Right cardiac atrium (tissue), 5 donors: ENCODE results near the gene ST14. TPM values are rescaled to one million over a fixed set of nuclear protein-coding genes. Genes with fewer than 3 reads are reported as not detected.
"Not testable (repeated sequence)": the region's sequence is repeated elsewhere in the genome, so short reads cannot be mapped to it uniquely, and the experiment has no call there.

Experiments
- ATAC-seq, 2 donors: fragments of 200-7000 bp; cut with Tn5 transposase; one replicate each; pipeline versions ENCODE4 v1.8.0 to v1.9.1; 2020; ENCODE audit warnings: moderate library complexity in 2 of 2, mild to moderate bottlenecking in 1 of 2
- DNase-seq, 3 donors: peaks; one replicate each; pipeline ENCODE4 v3.0.0-alpha.2; 2020
- H3K27ac ChIP-seq: one replicate; pipeline ENCODE4 v1.5.1; 2013; ENCODE audit warnings: mild to moderate bottlenecking, low read length, control low read depth, moderate library complexity
- H3K27me3 ChIP-seq: one replicate; pipeline ENCODE4 v1.6.1; 2013; ENCODE audit not compliant: control insufficient read depth, insufficient read depth
- H3K4me1 ChIP-seq: one replicate; pipeline ENCODE4 v1.6.1; 2013; ENCODE audit warnings: low read length; ENCODE audit not compliant: control insufficient read depth, insufficient read depth
- H3K4me3 ChIP-seq: one replicate; pipeline ENCODE4 v1.5.1; 2013; ENCODE audit warnings: low read length, control low read depth
- H3K9me3 ChIP-seq: one replicate; pipeline ENCODE4 v1.6.1; 2013; ENCODE audit warnings: low read length; ENCODE audit not compliant: control insufficient read depth
- WGBS: extraction: QIAGEN DNeasy Blood & Tissue Kit; methylation state at CpG from one replicate; pipeline ENCODE4 v1.1.7; 2013; 5-methylcytosine and 5-hydroxymethylcytosine counted together
- intact Hi-C, 4 donors: fragments of 100-400 bp; cut with DNase I; formaldehyde crosslinking; loops; one replicate each; pipeline versions ENCODE4 v1.11.0 to v1.14.0; 2022 to 2023
- polyA plus RNA-seq: library from polyadenylated mRNA; stranded (reverse); fragments of 200-250 nt; gene quantifications from one replicate; pipeline ENCODE4 v1.2.3, GENCODE V29; 2013
- total RNA-seq, 4 donors: library from RNA; stranded (reverse); fragmentation: NEBNext Ultra II Directional; extraction: Animal tissue kit (Norgen Biotek cat#: 25700); gene quantifications; one replicate each; pipeline ENCODE4 v1.2.1, GENCODE V29; 2021
- donor health status: healthy with polysubstance abuse.
- donor health status: DM: no; HTN: yes; CAD: no.
- donor health status: DM: no; HTN: no; CAD: no.
- donor health status: DM: no; HTN: yes; CAD: no; lungs with severe emphysema.
- donor health status: DM: yes; HTN: yes; CAD: no.

The ST14 gene
- total and polyA plus RNA-seq, 5 donors: 0.61 to 2.8 (median 1.2) TPM

- Histone ChIP-seq H3K27ac (no peak overlapping the region), H3K9me3 (no peaks in the 10 kb centered on the region), H3K4me3 (no peak overlapping the region), H3K27me3 (no peaks in the 10 kb centered on the region), H3K4me1 (no peaks in the 10 kb centered on the region)
- 67% methylated on average over 17 of the region's 17 CpGs for WGBS
- intact Hi-C loops: loop anchor here in 3 of 4 donors (5.0 to 10.0 kb wide), 4 partner anchors 208 to 678 kb away; partner anchors contain the start of gene ADAMTS8 (in 2 of the 3)
- no peak for DNase-seq
- ATAC-seq: no peak
Observed at GRCh38 chr11:130216591-130217132, 57.1 kb downstream of the ST14 start.

- Histone ChIP-seq H3K4me3 (no peak overlapping the region), H3K4me1 (no peaks in the 10 kb centered on the region), H3K27me3 (no peaks in the 10 kb centered on the region), H3K27ac (no peak overlapping the region), H3K9me3 (no peaks in the 10 kb centered on the region)
- DNase-seq (no peak), ATAC-seq (peak; percentile 27 to 47)
- WGBS: 62% methylated on average over 21 of the region's 21 CpGs
- intact Hi-C loops: loop anchor here in 3 of 4 donors (5.0 to 10.0 kb wide), 4 partner anchors 207 to 677 kb away; partner anchors contain the start of gene ADAMTS8 (in 2 of the 3)
Observed at GRCh38 chr11:130217133-130218031, 57.8 kb downstream of the ST14 start.

- Histone ChIP-seq H3K4me1 (no peaks in the 10 kb centered on the region), H3K27me3 (no peaks in the 10 kb centered on the region), H3K9me3 (no peaks in the 10 kb centered on the region), H3K4me3 (no peak overlapping the region), H3K27ac (no peak overlapping the region)
- intact Hi-C loops: loop anchor here in 3 of 4 donors (5.0 to 10.0 kb wide), 4 partner anchors 206 to 676 kb away; partner anchors contain the start of gene ADAMTS8 (in 2 of the 3)
- 86% methylated on average over 14 of the region's 14 CpGs for WGBS
- ATAC-seq (no peak), DNase-seq (no peak)
Observed at GRCh38 chr11:130218501-130219070, 59.0 kb downstream of the ST14 start.

- H3K9me3 ChIP-seq: no peaks in the 10 kb centered on the region
- ATAC-seq (no peak), DNase-seq (no peak)
- H3K4me1 ChIP-seq: no peaks in the 10 kb centered on the region
- no peaks in the 10 kb centered on the region for H3K27me3 ChIP-seq
- H3K4me3 ChIP-seq: no peak overlapping the region
- intact Hi-C loops: loop anchor here in 3 of 4 donors (5.0 to 10.0 kb wide), 4 partner anchors 206 to 676 kb away; partner anchors contain the start of gene ADAMTS8 (in 2 of the 3)
- H3K27ac ChIP-seq: no peak overlapping the region
- 94% methylated on average over 8 of the region's 8 CpGs for WGBS
Observed at GRCh38 chr11:130219148-130219547, 59.6 kb downstream of the ST14 start.

- intact Hi-C loops: no loop called here
- DNase-seq: no peak
- no peaks in the 10 kb centered on the region for H3K9me3 ChIP-seq
- WGBS: 83% methylated on average over 19 of the region's 19 CpGs
- no peaks in the 10 kb centered on the region for H3K27me3 ChIP-seq
- H3K4me1 ChIP-seq: no peaks in the 10 kb centered on the region
- H3K27ac ChIP-seq: no peak overlapping the region
- no peak overlapping the region for H3K4me3 ChIP-seq
- ATAC-seq: no peak
Observed at GRCh38 chr11:130220311-130221035, 60.9 kb downstream of the ST14 start.

GRCh38 chr11:130223291-130223971, 63.8 kb downstream of the ST14 start:
- 57% methylated on average over 12 of the region's 12 CpGs for WGBS
- intact Hi-C loops: no loop called here
- Histone ChIP-seq H3K4me1 (no peaks in the 10 kb centered on the region), H3K27ac (no peak overlapping the region), H3K4me3 (no peak overlapping the region), H3K27me3 (no peaks in the 10 kb centered on the region), H3K9me3 (no peaks in the 10 kb centered on the region)
- peak; percentile 40 to 67 for ATAC-seq
- DNase-seq: no peak

GRCh38 chr11:130227373-130227772, 67.8 kb downstream of the ST14 start:
- intact Hi-C loops: no loop called here
- Histone ChIP-seq H3K9me3 (no peaks in the 10 kb centered on the region), H3K27ac (no peak overlapping the region), H3K27me3 (no peaks in the 10 kb centered on the region), H3K4me1 (no peaks in the 10 kb centered on the region), H3K4me3 (no peak overlapping the region)
- ATAC-seq: no peak
- WGBS: 96% methylated on average over 4 of the region's 4 CpGs
- no peak for DNase-seq

- not testable (repeated sequence) for H3K27ac ChIP-seq
Observed at GRCh38 chr11:130233486-130233885, 73.9 kb downstream of the ST14 start.

GRCh38 chr11:130233888-130234287, 74.3 kb downstream of the ST14 start:
- H3K27me3 ChIP-seq, H3K9me3 ChIP-seq, DNase-seq, H3K4me1 ChIP-seq, H3K27ac ChIP-seq, H3K4me3 ChIP-seq, ATAC-seq: not testable (repeated sequence)
- WGBS: 69% methylated on average over 3 of the region's 3 CpGs
- intact Hi-C loops: loop anchor here in 1 of 4 donors (10.0 kb wide), 1 partner anchor 71 kb away; no protein-coding TSS in a partner anchor

More at GRCh38 chr11:130233486-130233885, 73.9 kb downstream of the ST14 start:
- H3K4me1 ChIP-seq, DNase-seq, ATAC-seq, H3K9me3 ChIP-seq, H3K27me3 ChIP-seq, H3K4me3 ChIP-seq: not testable (repeated sequence)
- intact Hi-C loops: loop anchor here in 1 of 4 donors (10.0 kb wide), 1 partner anchor 71 kb away; no protein-coding TSS in a partner anchor

- Histone ChIP-seq H3K4me1 (no peaks in the 10 kb centered on the region), H3K27ac (no peak overlapping the region), H3K4me3 (no peak overlapping the region), H3K9me3 (no peaks in the 10 kb centered on the region), H3K27me3 (no peaks in the 10 kb centered on the region)
- intact Hi-C loops: loop anchor here in 1 of 4 donors (10.0 kb wide), 1 partner anchor 70 kb away; no protein-coding TSS in a partner anchor
- no peak for ATAC-seq
- DNase-seq: no peak
Observed at GRCh38 chr11:130234315-130234714, 74.7 kb downstream of the ST14 start.
